GM21529 (cell line): ENCODE results near the gene SLC25A34.

Experiments used
- ATAC-seq: cut with Tn5 transposase; IDR thresholded peaks from one replicate; pipeline ENCODE4 v1.9.1; 2021; ENCODE audit not compliant: unreplicated experiment

SLC25A34 gene

DNA sequence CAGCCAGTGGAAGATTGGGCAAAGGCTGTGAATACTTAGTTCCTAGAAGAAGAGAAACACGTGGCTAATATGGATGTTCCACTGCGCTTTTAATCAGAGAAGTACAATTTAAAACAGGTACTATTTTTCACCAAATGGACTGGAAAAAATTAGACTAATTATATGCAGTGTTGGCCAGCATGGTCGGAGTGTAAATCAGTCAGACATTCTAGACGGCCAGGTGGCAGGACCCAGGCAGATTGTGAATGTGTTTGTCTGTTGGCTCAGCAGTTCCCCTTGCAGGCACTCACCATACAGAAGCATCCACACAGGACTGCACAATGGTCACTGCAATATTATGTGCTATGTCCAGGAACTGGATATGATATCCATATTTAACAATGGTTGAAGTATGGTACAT lies 23.9 kb upstream of the SLC25A34 start:
- no peak for ATAC-seq

DNA sequence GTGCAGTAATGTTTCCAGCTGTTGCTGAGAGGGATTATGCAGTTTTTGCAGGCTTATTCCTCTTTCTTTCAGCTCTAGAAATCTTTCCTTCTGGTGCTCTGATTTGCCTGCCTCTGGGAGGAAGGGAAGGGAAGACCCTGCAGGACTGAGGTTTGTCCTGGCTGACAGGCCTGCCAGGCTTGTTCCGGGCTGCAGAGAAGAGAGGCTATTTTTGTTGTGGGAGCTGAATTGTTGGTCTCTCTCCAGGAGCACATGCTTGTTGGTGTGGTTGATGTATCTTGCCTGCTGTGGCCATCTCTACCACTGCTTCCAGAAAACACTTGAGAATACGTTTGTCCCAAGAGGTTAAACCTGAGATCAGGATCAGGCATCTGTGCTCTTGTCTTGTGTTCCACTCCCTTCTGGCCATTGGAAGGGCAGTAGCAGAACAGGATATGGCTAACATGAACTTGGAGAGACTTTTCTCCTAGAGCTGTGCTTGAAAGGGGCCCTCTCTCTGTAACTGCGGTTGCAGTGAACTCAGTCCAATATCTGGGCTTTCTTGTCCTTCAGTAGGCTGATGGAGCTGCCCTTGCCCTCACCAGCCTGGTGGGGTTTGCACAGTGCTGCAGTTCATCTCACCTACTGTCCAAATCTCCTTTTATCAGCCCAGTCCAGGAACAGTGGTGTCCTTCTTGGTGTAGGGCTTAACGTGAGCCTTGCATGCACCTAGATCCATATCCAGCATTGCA lies 21.5 kb upstream of the SLC25A34 start:
- no peak for ATAC-seq

DNA sequence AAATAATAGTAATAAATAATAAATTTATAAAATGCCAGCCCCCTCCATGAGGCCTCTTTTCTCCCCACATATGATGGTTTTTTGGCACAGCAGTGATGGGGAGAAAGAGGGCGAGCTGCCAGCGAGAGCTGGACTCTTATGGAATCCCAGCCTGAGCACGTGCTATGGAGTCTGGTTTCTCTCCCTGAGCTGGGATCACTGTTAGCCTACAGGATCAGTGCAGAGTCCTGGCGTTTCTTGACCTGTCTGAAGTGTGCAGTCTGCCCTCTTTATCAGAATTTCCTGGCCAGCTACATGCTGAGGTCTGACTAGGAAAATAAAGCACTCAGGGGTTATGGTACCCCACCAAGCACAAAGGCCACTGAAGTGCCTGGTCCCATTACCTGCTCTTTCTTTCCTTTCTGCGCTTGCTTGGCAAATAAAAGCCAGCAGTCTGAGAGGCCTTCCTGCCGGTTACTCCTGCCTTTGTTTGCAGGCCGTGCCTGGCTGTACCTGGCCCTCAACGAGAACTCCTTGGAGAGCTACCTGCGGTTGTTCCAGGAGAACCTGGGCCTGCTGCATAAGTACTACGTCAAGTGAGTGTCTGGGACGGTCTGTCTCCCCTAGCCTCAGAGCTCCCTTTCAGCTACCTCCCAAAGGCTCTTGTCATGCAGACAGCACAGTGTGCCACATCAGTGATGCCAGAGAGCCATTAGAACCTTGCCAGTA lies 18.5 kb upstream of the SLC25A34 start:
- no peak for ATAC-seq

DNA sequence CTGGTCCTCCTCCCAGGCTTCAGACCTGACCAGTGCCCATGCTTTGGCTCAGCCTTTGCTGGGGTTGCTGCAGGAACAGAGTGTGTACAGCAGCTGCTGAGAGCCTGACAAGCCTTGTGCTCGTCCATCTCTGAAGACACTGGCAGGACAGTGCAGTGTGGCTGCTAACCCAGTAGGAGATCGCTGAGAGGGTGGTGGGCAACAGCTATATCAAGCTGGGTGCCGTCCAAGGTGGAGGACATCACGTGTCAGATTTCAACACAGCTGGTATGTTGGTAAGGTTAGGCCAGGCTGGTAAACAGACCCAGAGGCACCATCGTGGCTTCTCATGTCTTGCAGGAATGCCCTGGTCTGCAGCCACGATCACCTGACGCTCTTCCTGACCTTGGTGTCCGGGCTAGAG lies 17.9 kb upstream of the SLC25A34 start:
- ATAC-seq: no peak

DNA sequence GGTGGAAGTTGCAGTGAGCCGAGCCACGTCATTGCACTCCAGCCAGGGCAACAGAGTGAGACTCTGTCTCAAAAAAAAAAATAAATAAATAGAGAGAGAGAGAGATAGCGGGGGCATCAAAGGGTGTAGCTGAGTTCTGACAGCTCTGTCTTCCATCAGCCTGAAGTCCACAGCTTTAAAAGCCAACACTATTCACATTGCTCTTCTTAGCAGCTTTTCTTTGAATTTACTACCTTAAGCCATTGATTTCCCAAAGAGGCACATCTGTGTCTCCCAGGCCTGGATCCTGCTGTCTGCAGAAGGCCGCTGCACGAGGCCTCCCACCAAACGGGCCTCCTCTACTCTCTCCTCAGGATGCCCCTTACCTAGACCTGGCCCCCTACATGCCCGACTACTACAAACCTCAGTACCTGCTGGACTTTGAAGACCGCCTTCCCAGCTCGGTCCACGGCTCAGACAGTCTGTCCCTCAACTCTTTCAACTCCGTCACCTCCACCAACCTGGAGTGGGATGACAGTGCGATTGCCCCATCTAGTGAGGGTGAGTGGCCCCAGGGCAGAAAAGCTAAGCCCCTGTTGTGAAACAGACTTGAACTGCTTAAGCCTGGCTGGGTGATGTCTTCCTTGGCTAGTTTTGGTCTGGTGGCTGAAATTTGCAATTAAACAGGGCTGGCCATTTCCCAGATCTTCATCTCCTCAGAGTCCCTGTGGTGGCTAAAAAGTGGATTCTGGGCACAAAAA lies 16.5 kb upstream of the SLC25A34 start:
- no peak for ATAC-seq

DNA sequence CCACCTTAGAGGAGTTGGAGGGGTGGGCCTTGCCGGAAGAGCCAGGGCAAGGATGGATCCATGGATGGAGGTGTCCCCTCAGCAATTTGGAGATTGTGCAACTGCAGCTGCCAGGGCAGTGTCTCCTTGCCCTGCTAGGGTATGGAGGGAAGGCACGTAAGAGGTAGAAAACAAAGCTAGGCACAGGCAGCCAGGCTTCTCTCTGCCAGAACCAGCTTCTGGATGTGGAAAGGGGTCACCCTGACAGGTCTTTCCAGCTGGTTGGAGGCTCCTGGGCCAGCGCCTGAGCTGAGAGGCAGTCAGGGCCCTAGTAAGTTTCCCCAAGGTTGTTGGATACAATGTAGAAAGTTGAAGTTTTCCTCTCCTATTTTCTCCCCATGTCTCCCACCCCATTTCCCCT lies 15.2 kb upstream of the SLC25A34 start:
- ATAC-seq: no peak

DNA sequence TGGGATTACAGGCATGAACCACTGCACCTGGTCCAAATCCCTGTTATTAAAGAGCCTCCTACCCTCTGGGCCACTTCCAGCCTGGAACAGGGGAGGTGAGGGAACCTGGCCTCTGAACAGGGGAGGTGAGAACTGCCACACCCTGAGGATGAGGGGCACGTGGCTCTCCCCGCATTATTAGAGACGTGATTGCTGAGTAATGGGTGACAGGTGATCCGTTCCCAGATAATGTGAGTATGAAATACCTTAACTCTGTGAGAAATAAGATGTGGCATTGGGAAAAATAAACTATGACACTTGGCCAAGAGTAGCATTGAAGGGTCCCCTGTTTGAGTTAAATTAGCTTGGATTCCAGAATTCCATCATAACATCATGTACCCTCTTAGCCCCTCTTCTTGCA lies 13.6 kb upstream of the SLC25A34 start:
- no peak for ATAC-seq

DNA sequence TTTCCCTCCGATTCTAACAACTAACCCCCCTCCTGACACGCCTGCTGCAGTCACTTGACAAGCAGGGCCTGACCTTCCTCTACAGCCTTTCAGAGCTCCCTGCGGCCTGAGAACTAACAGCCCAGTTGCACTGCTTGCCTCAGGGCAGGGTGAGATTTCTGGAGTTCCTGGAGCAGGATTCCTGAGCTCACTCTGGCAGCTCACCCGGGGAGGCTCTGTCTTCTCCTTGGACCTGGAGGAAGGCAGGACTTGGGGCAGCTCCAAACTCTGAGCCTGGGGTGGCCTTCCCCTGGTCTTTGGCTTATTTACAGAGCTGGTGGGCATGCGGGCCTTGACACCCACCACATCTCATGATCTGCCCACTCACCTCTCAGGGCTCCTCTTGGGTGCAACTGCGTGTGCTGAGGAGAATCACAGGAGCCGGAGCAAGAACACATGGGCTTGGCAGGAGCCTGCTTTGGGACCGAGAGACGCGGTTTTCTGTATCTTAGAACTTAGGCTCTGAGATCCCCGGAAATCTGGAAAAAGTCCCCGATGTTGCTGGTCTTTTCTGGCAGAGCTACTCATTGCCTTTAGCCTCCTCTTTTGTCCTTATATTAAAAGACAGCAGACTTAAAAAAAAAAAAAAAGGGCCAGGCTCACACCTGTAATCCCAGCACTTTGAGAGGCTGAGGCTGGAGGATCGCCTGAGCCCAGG lies 13.1 kb upstream of the SLC25A34 start:
- no peak for ATAC-seq

DNA sequence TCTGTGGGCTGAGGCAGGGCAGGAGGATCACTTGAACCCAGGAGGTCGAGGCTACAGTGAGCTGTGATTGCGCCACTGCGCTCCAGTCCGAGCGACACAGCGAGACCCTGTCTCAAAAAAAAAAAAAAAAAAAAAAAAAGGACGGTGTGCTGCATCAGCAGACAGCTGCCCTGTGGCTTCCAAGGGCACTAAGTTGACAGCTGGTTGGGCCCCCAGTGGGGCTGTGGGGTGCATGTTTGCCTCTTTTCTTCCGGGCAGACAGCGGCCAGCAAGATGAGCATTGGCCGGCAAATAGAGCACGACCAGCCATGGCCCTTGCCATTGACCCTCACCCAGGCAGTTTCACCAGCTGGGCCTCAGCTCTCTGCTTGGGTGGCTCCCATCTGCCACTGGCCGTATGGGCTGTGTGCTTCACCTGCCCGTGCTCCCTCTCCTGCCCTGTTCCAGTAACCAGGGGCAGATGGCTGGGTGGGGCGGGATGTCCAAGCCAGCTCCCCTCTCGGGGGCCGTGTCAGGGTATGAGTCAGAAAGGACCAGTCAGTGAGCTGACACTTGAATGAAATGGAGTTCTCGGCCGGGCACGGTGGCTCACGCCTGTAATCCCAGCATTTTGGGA lies 12.3 kb upstream of the SLC25A34 start:
- no peak for ATAC-seq

DNA sequence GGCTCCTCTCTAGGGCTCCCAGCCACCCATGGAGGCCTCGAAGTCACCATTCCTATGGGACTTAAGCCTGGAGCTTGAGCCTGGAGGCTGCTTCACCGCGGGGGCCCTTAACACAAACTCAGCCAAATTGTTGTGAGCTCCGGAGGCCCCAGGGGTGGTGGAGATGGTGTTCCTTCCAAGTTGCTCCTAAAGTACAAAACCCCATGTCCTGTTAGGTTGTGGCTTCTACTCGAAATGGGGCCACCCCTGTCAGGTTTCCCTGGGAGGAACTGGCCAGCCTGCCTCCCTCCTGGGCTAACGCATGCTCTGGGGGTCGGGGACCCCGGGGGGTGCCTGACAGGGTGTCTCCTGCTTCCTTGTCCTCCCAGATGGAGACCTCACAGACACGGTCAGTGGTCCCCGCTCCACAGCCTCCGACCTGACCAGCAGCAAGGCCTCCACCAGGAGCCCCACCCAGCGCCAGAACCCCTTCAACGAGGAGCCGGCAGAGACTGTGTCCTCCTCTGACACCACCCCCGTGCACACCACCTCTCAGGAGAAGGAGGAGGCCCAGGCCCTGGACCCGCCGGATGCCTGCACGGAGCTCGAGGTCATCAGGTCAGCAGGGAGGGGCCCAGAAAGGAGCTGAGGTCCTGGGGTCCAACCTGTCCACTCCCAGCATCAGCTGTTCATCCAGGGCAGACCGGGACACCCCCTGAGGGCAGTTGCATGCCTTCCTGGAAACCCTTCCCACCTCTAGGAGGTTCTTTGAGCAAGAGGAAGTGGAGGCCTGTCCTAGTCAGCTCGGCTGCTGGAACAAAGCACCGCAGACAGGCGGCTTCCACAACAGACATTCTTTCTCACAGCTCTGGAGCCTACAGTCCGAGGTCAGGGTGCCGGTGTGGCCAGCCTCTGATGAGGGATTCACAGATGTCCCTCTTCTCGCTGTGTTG lies 10.8 kb upstream of the SLC25A34 start:
- ATAC-seq: no peak

DNA sequence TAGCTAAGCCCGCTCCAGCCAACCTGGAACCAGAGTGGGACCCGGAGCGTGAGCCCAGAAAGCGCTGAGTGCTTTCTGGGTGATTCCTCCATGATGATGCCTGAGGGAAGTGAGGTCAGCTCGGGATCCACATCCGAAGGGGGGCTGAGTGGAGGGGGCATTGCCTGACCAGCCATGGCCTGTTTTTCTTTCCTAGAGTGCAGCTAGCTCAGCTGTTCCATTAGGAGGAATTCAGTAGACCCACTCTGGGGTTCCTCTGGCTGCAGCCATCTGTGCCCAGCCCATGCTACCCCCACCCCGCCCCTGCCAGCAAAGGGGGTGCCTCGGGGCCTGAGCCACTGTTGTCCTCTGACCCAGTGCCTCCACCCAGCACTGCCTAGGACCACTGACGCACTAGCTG lies 9.6 kb upstream of the SLC25A34 start:
- ATAC-seq: no peak

DNA sequence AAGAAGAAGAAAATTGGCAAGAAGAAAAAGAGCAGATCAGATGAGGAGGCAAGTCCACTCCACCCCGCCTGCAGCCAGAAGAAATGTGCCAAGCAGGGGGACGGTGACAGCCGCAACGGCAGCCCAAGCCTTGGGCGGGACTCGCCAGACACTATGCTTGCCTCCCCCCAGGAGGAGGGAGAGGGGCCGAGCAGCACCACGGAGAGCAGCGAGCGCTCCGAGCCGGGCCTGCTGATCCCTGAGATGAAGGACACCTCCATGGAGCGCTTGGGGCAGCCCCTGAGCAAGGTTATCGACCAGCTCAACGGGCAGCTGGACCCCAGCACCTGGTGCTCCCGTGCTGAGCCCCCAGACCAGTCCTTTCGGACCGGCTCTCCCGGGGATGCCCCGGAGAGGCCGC lies 9.0 kb upstream of the SLC25A34 start:
- ATAC-seq: no peak

DNA sequence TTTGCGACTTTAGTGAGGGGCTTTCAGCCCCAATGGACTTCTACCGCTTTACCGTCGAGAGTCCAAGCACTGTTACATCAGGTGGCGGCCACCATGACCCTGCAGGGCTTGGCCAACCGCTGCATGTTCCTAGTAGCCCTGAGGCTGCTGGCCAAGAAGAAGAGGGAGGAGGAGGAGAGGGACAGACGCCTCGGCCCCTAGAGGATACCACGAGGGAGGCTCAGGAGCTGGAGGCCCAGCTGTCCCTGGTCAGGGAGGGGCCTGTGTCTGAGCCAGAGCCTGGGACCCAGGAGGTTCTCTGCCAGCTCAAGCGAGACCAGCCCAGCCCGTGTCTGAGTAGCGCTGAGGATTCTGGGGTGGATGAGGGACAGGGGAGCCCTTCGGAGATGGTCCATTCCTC lies 8.6 kb upstream of the SLC25A34 start:
- no peak for ATAC-seq

DNA sequence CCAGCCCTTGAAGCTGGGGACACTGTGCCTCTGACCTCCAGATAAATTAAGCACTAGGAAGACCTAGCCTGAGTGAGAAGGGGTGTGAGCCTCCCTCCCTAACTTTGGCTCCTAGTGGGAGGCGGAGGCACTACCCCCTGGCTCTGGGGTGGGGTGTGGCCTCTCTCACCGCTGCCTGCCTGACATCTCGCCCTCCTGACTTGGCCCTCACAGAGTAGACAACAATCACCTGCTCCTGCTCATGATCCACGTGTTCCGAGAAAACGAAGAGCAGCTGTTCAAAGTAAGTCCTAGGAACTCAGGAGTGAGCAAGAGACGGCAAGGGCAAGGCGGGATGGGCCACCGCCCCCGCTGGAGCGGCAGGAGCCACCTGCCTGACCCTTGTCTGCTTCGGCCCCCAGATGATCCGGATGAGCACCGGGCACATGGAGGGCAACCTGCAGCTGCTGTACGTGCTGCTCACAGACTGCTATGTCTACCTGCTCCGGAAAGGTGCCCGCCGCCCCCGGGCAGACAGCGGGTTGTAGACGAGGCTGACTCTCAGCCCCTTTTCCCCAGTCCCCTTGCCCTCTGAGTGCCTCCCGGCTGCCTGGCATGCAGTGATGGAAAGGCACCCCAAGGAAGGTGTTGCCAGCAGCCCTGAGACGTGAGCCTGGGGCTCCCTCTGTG lies 8.1 kb upstream of the SLC25A34 start:
- no peak for ATAC-seq

DNA sequence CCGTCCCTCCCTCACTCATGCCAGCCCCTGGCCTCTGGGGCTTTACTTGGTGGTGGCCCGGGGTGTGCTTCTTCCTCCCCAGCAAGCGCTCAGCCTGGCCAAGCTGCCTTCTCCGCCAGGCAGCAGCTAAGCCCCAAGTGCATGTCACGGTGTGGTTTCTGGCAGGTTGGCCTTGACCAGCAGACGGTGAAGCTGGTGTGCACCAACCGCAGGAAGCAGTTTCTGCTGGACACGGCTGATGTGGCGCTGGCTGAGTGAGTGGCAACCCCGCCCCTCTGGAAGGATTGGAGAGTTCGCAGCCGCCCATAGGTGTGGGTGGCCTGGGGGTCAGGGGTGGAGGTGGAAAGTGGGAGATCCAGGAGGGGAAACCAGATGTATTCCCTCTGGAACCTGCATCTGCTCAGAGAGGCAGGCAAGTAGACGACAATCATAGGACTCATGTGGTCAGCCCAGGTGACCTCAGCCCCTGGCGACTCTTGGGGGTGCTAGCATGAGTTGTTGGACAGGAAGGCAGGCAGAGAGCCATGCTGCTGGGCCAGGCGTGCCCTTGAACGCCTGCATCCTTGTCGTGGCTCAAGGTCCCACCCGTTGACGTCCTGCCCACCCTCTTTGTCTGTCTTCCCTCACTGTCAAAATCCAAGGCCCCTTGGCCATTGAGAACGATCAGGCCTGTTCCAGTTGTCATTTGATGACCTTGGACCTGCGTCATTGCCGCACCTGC lies 7.0 kb upstream of the SLC25A34 start:
- no peak for ATAC-seq

DNA sequence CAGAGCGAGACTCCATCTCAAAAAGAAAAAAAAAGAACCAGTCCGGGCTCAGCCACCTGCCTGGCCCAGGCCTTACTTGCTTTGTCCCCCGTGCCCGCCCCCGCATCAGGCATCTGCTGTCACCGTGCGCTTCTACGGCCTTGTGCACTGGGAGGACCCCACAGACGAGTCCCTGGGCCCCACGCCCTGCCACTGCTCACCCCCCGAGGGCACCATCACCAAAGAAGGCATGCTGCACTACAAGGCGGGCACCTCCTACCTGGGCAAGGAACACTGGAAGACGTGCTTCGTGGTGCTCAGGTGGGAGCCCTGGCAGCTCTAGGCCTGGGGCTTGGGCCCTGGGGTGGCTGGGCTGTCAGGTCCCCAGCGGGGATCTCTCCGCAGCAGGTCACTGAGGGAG lies 5.6 kb upstream of the SLC25A34 start:
- no peak for ATAC-seq

DNA sequence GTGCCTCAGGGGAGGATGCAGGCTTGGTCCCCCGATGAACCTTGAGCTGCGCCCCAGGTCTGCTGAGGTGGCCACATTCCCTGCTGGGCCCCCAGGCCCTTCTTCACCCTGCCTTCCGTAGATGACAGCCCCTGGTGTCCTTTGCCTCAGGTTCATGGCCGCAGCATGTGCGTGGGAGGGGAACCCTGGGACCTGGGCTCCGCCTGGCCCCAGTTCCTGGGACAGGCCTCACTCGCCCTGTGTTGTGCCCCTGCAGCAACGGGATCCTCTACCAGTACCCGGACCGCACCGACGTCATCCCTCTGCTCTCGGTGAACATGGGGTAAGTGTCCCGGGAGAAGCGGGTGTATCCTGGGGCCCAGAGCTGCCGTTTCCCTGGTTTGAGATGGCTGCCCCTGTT lies 5.1 kb upstream of the SLC25A34 start:
- ATAC-seq: no peak

DNA sequence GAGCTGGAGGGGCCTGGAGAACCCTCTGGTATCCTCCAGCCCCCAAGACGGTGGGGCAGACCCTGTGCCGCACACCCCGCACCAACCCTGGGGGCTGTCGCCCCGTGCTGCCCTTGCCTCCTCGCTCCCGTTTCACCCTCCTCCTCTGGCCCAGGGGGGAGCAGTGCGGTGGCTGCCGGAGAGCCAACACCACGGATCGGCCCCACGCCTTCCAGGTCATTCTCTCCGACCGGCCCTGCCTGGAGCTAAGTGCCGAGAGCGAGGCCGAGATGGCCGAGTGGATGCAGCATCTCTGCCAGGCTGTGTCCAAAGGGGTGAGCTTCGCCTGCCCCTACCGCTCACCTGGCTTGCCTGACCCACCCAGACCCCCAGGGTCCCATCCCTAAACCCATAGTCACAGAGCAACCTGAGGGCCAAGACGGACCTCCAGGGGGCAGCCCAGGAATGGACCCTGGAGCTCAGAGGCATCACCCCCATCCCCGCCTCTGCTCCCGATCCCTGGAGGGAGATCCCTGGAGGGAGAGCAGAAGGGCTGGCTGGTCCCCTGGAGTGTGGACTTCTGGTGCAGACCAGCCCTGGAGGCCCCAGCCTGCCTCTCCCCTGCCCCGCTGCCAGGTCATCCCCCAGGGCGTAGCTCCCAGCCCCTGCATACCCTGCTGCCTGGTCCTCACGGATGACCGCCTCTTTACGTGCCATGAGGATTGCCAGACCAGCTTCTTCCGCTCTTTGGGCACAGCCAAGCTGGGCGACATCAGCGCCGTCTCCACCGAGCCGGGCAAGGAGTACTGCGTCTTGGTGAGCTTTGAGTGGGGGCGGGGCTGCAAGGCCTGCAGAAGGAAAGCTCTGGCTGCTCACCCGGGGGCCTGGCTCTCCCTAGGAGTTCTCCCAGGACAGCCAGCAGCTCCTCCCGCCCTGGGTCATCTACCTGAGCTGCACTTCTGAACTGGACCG lies 4.0 kb upstream of the SLC25A34 start:
- no peak for ATAC-seq
